Caki2 (cell line): Measurements from ENCODE around the gene TNFRSF1B. TPM values are rescaled to one million over a fixed set of nuclear protein-coding genes. Genes with fewer than 3 reads are reported as not detected.
"Not testable (repeated sequence)": the region's sequence is repeated elsewhere in the genome, so short reads cannot be mapped to it uniquely, and the experiment has no call there.

ENCODE experiments used
- DNase-seq: peaks from one replicate; pipeline ENCODE4 v3.0.0-alpha.2; 2015; ENCODE audit warnings: low read depth
- in situ Hi-C: cut with HindIII; loops from 2 replicates; pipeline ENCODE4 v1.10.0; 2016; ENCODE audit warnings: low sequenced_read_pairs, low pct_unique_long_range_greater_than_20kb, mixed read lengths
- total RNA-seq: library from RNA; depleted of rRNA; stranded (reverse); fragments of >200 nt; shearing (Covaris generic); gene quantifications from 2 replicates; pipeline ENCODE4 v1.2.3, GENCODE V29; 2014; ENCODE audit warnings: low replicate concordance

Gene TNFRSF1B
- total RNA-seq, 1 experiment from 2014 or later, result 7.3 TPM

DNA sequence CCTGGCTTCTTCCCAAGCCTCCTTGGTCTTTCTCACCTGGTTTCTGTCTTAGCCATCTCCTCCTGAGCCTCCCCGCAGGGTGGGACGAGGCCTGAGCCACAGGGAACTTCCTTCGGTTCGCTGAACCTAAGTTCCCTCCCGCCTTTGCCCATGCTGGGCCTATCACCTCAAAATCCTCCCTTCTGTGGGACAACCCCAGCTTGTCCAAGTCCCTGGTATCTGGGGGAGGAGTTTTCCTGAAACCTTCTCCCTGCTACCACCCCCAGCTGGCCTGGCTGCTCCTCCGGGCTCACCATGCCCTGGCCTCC lies 35.4 kb downstream of the TNFRSF1B start:
- in situ Hi-C loops, result no loop called here

GRCh38 chr1:12202577-12202976 lies 35.8 kb downstream of the TNFRSF1B start:
- in situ Hi-C loops, result no loop called here
- DNase-seq, result no peak

More for the DNA sequence above, 35.4 kb downstream of the TNFRSF1B start:
- DNase-seq, result no peak

DNA sequence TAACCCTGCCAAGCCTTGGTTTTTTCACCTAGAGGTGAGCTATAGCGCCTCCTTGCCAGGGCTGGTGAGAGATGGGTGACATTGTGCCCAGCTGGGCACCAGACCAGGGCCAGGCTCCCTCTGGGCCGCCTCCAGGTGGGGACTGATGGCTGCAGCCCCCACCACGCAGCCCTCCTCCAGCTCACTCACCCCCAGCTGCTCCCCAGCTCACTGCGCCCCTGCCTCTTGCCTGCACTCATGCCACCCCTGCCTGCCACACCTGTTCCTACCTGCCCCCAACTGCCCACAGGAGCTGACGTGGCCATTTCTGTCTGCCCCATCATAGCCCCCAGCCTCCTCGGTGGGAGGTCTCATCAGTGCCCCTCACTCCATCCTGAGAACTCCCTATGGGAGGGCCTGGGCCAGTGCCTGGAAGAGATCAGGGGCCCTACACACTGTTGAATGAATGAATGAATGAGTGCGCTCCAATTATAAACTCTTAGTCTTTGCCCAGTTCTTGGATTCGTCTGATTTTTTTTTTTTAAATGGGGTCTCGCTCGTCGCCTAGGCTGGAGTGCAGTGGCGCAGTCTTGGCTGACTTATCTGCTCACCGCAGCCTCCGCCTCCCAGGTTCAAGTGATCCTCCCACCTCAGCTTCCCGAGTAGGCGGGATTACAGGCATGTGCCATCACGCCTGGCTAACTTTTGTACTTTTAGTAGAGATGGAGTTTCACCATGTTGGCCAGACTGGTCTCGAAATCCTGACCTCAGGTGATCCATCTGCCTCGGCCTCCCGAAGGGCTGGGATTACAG lies 36.6 kb downstream of the TNFRSF1B start:
- in situ Hi-C loops, result no loop called here
- DNase-seq, result no peak

DNA sequence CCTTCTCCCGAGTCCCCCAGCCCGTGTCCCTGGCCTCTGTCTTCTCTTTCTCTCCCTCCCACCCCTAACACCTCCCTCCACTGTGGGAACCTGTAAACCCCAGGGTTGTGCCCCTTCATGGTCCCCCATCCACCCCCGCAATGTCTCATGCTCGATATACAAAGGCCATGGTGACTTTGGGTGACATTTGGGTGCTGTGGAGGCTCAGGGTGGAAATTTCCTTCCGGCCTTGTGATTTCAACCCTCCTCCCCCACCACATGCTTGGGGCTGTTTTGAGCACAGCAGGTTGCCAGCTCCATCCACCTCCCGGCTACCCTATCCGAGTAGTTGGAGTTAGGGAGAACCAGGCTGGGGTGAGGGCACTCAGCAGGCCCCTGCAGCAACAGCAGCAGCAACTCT lies 37.3 kb downstream of the TNFRSF1B start:
- in situ Hi-C loops, result no loop called here
- no peak for DNase-seq

DNA sequence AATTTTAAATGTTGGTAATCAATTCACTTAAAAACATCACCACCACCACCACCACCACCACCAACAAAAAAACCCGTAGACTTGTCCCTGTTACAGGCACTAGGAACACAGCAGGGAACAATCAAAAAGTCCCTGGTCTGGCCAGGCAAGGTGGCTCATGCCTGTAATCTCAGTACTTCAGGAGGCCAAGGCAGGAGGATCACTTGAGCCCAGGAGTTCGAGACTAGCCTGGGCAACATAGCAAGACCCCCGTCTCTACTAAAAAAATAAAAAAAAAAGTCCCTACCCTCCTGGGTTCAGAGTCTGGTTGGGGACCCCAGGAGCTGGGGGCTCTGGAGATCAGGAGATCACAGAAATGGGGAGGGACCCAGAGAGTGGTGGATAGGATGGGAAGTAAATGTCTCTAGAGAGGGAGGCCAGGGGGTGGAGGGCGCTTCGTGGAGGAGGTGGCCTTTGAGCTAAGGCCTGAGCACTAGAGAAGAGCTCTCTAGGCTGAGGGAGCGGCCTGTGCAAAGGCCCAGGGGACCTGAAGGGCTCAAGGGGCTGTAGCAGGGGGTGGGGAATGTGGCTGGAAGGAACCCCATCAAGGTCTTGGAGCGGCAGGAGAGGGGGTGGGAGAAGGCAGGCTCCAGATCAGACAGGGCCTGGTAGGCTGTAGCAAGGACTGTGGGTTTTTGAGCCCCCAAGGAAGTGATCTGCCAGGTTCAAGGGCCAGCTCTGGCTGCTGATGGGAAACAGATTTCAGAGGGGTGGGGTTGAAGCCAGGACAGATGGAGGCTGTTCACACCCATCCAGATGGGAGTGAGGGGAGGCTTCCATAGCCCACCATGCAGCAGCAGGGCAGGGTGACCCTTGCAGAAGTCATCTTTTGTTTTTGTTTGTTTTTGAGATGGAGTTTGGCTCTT lies 38.2 kb downstream of the TNFRSF1B start:
- in situ Hi-C loops, result no loop called here
- no peak for DNase-seq

GRCh38 chr1:12206238-12206637 lies 39.4 kb downstream of the TNFRSF1B start:
- in situ Hi-C loops, result no loop called here
- DNase-seq, result no peak

GRCh38 chr1:12206792-12207424 lies 40.1 kb downstream of the TNFRSF1B start:
- no peak for DNase-seq
- in situ Hi-C loops, result no loop called here

DNA sequence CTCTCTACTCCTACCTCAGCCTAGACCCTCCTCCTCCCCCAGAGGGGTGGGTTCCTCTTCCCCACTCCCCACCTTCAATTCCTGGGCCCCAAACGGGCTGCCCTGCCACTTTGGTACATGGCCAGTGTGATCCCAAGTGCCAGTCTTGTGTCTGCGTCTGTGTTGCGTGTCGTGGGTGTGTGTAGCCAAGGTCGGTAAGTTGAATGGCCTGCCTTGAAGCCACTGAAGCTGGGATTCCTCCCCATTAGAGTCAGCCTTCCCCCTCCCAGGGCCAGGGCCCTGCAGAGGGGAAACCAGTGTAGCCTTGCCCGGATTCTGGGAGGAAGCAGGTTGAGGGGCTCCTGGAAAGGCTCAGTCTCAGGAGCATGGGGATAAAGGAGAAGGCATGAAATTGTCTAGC lies 41.5 kb downstream of the TNFRSF1B start:
- DNase-seq, result no peak
- in situ Hi-C loops, result no loop called here

- DNase-seq, result peak; percentile 53
- in situ Hi-C loops, result no loop called here
Observed at GRCh38 chr1:12208764-12209494, 42.1 kb downstream of the TNFRSF1B start.

DNA sequence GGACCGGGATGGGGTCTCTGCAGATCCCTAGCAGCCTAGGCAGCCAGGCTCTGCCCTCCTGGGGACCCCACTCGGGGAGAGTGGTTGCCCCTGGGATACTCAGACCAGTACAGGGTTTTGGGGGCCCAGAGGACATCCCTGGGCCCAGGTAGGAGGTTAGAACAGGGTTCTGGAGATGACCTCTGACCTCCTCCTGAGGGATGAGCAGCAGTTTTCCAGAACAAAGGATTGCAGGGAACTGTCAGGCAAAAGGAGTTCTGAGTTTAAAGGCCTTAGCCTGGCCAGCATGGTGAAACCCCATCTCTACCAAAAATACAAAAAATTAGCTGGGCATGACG lies 42.7 kb downstream of the TNFRSF1B start:
- no peak for DNase-seq
- in situ Hi-C loops, result no loop called here

DNA sequence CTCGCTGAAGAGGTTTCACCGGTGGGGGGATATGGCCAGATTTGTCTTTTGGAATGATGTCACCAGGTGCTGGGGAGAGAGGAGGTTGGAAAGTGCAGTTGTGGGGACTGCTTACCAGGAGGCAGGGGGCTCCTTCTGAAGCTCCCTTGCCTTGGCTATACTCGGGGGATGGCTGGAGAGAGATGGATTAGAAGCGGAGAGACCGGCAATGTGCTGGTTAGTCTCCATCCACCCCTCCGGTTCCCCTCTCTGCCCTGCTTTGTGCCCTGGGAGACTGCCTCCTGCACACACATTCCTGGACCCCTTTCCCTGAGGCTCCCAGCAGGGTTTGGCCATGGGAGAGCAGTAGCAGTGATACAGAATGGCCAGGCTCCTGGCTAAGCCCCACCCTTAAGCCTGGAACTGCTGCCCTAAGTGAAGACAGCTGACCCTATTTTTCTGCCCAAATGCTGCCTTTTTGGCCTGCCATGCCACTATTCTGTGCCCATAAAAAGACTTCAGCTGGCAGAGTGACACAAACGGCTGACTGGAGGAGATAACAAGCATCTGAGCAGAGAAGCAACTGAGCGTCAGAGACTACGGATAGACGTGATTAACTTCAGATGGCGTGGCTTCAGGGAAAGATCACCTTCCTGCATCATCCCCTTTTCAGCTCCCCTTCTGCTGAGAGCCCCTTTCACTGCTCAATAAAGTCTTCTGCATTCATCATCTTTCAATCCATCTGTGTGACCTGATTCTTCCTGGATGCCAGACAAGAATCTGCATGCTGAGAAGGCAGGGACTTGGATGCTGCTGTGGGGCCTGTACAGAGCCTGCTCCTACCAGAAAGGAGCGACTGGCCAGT lies 48.5 kb downstream of the TNFRSF1B start:
- in situ Hi-C loops, result no loop called here
- DNase-seq, result no peak

DNA sequence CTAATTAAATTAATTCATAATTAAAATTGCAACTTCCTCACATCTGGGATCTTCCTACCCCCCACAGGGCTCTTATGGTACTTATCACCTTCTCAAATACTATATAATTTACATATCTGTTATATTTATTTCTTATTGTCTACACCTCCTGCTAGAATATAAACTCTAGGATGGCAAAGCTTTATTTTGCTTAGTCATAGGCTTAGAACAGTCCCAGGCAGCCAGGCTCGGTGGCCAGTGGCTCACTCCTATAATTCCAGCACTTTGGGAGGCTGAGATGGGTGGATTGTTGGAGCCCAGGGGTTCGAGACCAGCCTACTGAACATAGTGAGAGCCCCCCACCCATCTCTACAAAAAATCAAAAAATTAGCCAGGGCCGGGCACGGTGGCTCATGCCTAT lies 53.0 kb downstream of the TNFRSF1B start:
- no peak for DNase-seq
- in situ Hi-C loops, result no loop called here

GRCh38 chr1:12220890-12221289 lies 54.1 kb downstream of the TNFRSF1B start:
- no peak for DNase-seq
- in situ Hi-C loops, result no loop called here

GRCh38 chr1:12222700-12223099 lies 55.9 kb downstream of the TNFRSF1B start:
- in situ Hi-C loops, DNase-seq: not testable (repeated sequence)

DNA sequence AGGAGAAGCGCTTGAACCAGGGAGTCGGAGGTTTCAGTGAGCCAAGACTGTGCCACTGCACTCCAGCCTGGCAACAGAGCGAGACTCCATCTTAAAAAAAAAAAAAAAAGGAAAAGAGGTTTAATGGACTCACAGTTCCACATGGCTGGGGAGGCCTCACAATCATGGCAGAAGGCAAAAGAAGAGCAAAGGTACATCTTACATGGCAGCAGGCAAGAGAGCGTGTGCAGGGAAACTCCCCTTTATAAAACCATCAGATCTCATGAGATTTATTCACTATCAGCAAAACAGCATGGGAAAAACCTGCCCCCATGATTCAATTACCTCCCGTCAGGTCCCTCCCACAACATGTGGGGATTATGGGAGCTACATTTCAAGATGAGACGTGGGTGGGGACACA lies 57.3 kb downstream of the TNFRSF1B start:
- in situ Hi-C loops, DNase-seq: not testable (repeated sequence)

- no peak for DNase-seq
- in situ Hi-C loops, result no loop called here
Observed at GRCh38 chr1:12228979-12229378, 62.2 kb downstream of the TNFRSF1B start.

DNA sequence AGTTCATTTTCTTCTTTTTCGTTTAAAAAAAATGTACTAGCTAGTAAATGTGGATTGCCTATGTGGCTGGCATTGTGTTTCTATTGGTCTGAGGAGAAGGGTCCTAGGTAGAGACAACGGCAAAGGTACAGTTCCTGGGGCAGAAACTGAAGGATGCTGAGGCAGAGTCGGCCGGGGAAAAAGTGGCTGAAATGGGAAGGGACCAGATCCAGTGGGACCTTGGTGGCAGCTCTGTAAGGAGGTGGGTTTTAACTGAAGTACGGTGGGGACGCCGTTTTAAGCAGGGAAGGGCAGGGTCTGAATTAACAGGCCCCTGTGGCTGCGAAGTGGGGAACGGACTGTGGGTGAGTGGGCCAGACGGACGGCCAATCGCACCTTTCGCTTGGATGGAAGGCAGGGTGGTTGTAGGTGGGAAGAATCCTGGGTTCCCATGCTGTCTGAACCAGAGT lies 62.6 kb downstream of the TNFRSF1B start:
- no peak for DNase-seq
- in situ Hi-C loops, result no loop called here
